GM21576 (cell line): ENCODE measurements around the gene SH3GL1.

Experiments
- ATAC-seq: cut with Tn5 transposase; IDR thresholded peaks from one replicate; pipeline ENCODE4 v1.9.1; 2021; ENCODE audit warnings: mild to moderate bottlenecking, moderate library complexity; ENCODE audit not compliant: unreplicated experiment

SH3GL1 gene

DNA sequence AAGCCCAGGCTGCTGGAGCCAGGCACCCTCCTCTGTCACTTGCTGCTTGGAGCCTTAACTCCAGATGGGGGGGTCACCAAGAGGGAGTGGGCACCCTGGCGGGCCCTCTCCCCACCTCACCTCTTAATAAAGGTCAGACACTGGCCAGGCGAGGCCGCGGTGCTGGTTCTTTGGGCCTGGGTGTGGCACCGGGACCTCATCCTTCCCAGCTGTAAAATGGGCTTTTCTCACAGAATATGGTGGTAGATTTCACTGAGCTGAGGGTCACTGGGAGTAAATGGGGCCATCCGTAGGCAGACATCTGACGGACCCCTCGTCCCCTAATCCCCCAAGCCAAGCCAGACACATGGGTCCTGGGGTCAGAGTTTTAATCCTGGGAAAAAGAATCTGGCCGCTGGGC, 76.7 kb downstream of the SH3GL1 start:
- ATAC-seq: no peak

DNA sequence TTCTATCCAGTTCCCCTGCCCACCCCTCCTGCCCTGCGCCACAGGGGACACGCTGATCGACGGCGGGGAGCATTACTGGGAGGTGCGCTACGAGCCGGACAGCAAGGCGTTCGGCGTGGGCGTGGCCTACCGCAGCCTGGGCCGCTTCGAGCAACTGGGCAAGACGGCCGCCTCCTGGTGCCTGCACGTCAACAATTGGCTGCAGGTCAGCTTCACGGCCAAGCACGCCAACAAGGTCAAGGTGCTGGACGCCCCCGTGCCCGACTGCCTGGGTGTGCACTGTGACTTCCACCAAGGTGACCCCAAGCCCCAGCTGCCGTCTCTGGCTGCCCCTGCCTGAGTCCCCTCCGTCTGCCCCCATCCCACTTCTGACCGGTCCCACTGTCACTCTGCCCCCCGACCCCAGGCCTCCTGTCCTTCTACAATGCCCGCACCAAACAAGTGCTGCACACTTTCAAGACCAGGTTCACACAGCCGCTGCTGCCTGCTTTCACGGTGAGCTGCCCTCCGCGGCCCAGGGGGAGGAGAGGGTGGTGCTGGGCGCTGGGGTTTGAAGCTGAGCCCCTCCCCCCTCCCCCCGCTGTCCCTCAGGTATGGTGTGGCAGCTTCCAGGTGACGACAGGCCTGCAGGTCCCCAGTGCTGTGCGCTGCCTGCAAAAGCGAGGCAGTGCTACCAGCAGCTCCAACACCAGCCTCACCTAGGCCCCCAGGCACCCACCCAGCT, 77.2 kb downstream of the SH3GL1 start:
- ATAC-seq: no peak

DNA sequence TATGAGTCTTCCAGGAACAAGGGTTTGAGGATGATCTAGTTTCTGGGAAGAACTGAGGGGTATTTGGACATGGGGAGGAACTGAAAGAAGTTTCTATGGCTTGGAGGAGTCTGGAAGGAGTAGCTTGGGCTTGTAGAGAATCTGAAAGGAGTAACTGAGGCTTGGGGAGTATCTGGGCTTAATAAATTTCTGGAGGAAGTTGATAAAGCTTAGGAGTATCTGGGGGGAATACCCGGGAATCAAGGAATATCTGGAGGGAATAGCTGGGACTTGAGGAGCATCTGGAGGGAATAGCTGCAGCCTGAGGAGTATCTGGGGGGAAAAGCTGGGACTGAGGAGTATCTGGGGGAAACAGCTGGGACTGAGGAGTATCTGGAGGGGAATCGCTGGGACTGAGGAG, 79.9 kb downstream of the SH3GL1 start:
- no peak for ATAC-seq

DNA sequence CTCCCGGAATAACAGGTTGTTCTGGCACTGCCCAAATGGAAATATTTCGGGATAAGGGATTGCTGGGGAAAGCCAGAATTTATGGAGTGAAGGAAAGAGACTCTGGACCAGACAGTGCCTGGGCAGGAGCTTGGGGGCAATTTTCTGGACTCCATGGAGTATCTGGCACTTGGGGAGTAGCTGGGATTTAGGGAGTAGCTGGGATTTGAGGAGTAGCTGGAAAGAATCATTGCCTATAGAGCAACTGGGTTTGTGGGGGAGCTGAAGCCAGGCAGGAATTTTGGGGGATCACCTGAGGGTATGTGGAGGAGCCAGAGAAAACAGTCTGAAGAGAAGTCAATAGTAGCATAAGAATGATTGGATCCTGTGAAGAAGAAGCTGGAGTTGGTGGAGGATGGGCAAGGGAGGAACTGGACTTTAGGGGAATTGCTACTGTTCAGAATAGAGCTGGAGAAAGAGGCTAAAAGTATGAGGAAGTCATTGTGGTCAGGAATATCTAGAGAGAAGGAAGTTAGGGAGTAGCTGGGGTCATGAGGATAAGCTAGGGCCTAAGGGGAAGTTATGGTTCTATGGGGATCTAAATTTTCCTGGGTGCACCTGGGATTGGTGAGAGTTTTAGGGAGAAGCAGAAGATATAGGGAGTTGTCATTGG, 81.2 kb downstream of the SH3GL1 start:
- ATAC-seq: no peak

DNA sequence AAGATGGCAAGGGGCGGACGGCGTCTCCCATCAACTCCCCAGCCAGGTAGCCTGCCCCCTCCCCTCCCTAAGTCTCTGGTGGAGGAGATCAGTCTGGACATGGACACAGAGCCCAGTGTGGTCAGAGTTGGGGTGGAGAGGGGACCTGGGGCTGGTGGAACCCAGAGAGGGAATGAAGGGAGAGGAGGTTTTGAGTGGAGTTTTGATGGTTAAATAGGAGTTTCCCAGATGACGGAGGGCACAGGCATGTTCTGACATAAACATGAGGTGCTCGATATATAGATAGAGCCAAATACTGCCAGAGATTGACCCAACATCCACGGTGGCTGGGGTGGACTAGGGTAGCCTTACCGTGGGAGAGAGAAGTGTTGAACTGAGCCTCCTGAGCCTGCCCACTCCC, 81.9 kb downstream of the SH3GL1 start:
- no peak for ATAC-seq

DNA sequence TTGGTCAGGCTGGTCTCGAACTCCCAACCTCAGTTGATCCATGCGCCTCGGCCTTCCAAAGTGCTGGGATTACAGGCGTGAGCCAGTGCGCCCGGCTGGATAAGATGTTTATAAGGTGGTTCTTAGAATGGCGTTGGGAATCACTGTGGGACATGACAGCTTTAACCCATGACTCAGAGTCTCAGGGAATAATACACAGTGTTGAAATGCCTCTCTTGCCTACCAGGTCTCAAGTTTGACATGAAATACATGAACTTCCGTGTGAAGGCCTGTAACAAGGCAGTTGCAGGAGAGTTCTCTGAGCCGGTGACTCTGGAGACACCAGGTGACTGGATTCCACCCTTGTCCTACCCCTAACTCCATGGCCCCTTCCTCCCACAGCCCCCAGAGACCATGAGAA, 83.4 kb downstream of the SH3GL1 start:
- ATAC-seq: no peak

DNA sequence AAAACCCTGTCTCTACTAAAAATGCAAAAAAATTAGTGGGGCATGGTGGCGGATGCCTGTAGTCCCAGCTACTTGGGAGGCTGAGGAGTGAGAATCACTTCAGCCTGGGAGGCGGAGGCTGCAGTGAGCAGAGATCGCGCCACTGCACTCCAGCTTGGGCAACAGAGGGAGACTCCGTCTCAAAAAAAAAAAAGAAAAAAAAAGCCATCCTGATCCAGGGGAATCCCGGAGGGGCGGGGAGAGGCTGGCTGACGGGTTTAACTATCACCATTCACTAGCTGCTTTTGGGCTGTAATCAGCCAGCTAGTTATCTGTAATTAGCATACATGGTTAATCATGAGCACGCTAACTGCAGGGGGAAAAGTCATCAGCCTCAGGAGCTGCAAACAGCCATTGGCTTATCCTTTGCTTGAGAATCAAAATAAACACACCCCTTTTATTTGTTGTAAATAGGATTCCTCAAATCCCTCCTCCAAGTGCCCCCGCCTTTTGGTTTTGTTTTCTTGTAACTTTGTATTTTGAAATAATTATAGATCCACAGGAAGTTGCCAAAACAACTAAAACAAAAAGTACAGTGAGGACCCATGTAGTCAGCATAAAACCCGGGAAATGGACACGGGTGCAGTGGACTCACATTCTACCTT, 86.4 kb downstream of the SH3GL1 start:
- ATAC-seq: no peak
